UCSD-AML1 (cell line): ENCODE data around the gene ACOX2.
A peak's percentile ranks its signal among the peaks of the same experiment; 100 is the strongest.

Source experiments
- DNase-seq: peaks from one replicate; lab custom pipeline; 2025; ENCODE audit not compliant: unreplicated experiment; lab: John Stamatoyannopoulos, UW

ACOX2 gene

DNA sequence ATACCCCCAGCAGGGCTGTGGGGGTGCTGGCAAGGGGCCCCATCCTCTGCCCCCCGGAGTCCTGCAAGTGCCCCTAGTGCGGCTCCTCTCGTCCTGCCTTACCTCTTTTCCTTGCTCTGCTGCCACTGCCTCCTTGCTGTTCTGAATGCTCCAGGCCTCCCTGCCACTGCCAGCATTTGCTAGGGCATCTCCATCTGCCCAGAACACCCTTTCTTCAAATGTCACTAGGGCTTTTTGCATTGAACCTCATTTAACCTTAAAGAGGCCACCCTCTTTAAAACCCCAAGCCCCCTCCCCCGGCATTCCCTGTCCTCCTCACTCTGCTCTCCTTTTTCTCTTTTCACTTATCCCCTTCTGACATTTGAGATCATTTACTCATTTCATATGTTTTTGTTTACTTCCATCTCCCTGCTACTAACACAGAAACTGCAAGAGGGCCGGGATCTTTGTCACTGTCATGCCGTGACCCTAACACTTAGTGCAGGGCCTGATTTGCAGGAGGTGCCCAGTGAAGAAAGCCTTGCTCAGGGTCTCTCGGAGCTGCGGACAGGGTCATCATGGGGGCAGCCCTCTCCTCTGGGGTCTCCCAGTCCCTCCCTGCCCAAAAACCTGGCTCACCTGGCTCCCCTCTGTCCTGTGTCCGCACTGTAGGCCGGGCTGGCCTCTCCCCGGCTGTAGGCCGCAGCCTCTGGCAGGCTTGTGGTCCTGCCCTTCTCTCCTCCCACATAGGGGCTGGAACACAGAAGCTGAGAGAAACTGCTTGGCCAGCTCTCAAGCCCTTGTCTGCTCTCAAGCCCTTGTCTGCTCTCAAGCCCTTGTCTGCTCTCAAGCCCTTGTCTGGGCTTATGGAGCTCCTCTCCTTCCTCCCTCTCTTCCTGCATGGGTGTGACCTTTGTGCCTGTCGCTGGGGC, at the start of gene ACOX2:
ACOX2 (minus strand) TSS at position 690 of the 911 bp plus-strand sequence. CDS start 2,084 bp downstream, outside the sequence.
- no peak for DNase-seq

DNA sequence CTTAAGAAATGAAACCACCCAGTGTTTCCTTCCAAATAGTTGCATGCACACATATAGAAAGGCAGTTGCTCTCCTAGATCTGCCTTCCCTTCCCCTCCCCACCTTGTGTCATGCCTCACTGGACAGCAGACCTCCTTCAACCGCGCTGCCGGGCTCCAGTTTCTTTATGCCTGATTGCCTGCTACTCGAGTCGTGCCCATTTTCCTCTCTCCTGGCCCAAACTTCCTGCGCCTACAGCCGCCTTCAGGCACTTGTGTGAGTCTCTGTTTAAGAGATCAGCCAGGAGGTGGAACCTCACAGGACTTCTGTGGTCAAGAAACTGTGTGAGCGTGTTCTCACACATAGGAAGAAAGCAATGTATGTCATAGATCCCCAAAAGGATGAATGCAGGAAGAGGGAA, 49.0 kb upstream of the ACOX2 start:
- no peak for DNase-seq

GRCh38 chr3:58585005-58585786, 48.2 kb upstream of the ACOX2 start:
- peak; percentile 52 for DNase-seq

DNA sequence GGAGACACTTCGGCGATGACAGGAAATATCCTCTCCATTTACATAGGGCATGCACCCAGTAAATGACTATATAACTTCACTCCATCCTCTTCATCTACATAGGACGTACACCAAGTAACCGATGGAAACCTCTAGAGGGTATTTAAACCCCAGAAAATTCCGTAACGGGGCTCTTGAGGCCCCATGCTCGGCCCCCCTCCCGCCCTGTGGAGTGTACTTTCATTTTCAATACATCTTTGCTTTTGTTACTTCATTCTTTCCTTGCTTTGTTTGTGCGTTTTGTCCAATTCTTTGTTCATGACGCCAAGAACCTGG, 47.7 kb upstream of the ACOX2 start:
- DNase-seq, result no peak

DNA sequence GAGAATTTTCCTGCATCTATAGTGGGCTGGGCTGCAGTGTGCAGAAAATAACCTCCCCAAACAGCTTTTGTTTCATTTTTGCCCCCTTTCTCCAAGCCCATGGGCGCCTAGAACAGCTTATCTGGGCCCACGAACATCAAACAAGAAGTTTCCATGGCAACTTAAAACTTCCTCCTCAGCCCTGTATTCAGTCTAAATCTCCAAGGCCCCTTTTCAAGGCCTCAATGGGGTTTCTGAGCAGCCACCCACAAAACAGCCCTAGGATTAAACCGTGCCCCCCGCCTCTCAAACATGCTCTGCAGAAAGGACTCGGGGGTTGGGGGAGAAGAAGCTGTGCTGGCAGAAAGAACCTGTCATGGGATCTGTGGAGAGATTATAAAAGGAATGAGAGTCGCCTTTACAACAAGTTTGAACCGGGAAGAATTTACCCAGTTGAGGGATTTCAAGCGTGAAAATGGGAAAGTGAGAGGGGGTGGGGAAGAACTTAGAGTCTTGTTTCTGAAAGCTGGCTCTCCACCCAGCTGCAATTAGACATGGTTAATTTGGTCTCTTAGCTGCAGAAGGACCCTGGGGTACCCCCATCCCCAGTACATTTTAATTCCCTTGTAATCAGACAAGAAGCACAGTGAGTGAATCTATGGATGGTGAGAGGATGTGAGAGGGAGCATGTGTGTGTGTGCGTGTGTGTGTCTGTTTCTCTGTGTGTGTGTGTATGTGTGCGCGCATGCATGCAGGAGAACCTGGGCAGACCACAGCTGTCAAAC, 44.5 kb upstream of the ACOX2 start:
- no peak for DNase-seq

DNA sequence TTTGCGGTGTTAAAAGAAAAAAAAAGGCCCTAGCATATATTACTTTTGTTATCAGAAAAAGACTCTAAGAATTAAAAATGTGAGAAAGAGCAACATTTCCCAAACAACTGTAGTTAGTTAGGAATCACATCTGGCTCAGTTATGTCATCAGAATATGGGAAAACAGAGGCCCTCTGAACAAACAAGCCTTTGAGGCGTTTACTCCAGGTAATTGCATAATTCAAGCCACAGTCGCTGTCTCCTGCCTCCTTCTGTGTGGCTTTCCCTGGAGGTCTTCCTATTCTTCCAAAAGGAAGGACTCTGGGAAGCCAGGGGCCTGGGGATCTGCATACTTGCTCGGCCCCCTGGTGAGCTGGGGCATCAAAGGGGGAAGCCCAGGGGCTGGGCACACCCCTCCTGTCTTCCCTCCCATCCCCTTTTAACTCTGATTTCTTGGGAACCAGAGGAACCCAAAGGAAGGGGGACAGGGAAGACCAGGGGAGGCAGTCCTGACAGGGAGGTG, 43.9 kb upstream of the ACOX2 start:
- DNase-seq, result no peak

DNA sequence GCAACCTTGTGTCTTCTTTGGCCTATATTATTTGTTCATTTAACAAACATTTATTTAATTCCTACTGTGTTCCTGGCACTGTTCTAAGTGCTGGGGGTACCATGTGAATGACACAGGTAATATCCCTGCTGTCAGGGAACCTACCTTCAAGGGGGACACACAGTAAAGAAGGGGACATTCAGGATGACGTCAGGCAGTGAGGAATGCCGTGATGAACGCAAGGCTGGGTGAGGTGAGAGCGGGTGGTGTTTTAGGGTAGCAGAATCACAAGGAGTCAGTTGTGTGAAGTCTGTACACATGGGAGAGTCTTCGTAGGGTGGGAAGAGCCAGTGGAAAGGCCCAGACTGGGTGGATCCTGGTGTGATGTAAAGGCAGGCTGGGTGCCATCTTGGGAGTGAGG, 41.9 kb upstream of the ACOX2 start:
- no peak for DNase-seq

- DNase-seq, result no peak
Measured at GRCh38 chr3:58577269-58577821, 40.4 kb upstream of the ACOX2 start, which contains the start of gene FAM107A. Gene FAM107A, minus strand, starts transcription at chr3:58577391. Its CDS starts 7,531 bp downstream, at chr3:58569860.

- DNase-seq, result no peak
Measured at GRCh38 chr3:58576716-58577115, 39.7 kb upstream of the ACOX2 start.

- no peak for DNase-seq
Measured at GRCh38 chr3:58575971-58576652, 39.1 kb upstream of the ACOX2 start.

DNA sequence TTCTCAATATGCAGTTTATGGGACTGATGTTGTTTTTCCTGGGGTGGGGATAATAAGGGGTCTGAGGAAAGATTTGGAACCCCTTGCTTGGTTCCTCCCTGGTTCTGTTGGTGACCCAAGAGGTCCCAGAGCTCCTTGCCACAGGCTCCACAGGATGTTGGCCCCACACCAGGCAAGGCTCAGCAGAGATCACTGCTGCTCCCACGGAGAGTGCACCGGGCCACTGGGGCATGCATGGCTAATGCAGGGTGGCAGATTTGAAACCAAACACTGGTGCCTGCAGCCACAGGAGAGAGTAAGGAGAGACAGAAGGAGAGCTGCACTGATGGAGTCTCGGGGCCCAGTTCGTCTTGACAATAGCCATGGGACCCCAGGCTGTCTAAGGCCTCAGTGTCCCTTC, 37.7 kb upstream of the ACOX2 start:
- no peak for DNase-seq

GRCh38 chr3:58574106-58574505, 37.1 kb upstream of the ACOX2 start:
- DNase-seq, result no peak

- DNase-seq, result no peak
Measured at GRCh38 chr3:58573640-58574039, 36.6 kb upstream of the ACOX2 start.

GRCh38 chr3:58572634-58573230, 35.7 kb upstream of the ACOX2 start:
- no peak for DNase-seq

DNA sequence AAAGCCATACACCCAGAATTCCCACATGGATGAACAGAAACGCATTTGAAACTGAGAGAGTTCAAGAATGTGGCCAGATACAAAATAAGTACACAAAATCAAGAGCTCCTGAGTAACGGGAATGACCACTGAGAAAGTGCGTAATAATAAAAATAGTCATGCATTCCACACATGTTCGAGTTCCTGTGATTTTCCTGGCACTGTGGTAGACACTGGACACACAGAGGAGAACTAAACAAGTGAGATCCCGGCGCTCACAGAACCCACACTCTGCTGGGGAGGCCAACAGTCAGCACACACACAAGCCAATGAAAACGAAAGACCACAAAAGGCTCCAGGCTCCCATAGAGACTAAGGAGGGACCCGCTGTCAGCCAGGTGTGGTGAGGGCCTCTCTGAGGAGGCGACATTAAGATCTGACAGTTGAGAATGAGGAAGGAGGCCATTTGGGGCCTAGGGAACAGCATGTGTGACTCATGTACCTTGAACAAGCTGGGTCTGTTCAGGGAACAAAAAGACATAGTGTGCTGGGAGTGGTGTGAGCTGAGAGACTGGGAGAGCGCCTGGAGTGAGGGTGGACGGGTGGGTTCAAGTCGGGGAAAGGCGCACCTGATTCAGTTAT, 35.1 kb upstream of the ACOX2 start:
- DNase-seq, result no peak

DNA sequence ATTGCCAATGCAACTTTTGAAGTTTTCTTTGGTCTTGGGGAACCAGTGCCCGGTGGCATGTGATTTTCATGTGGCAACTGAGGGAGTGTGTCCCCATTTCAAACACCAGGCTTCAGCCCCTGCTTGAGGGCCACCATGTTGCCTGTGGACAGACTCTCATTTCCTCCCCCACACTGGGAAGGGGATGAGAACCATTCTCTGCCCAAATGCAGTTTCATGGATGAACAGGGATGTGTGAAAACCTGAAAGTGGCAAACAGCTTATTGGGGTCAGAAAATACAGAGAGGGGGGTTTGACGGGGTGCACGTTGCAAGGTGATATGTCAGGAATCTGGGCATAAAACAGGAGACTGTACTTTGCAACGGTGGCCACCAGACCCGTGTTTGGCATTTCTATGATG, 33.9 kb upstream of the ACOX2 start:
- no peak for DNase-seq

DNA sequence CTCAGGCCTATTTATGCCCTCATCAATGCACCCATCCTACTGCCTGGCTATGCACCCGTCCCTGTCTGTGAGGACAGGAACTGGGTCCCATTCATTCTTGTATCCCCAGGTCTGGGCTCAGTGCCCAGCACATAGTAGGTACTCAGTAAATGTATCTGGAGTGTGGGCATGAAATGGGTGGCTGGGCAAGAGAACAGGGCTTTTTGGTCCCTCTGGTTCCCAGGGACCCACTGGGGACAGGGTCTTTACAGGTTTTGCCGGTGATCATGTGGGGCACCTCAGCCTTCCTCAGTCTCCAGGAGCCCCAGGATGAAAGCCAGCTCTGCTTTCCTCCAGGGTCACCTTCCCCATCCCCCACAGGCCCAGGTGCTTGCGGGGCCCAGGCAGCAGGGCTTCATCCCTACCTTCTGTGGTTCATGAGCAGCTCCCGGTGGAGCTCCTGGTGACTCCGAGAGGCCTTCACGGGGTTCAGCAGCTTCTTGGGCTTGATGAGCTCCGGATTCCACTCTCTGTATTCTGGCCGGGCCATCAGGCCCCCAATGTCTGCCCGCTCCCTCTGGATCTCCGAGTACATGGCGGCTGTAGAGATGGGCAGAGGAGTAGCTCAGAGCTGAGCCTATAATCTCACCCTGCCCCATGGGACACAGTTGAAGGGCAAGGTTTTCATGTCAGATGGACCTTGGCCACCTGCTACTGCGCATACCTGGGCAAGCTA, 32.5 kb upstream of the ACOX2 start:
- DNase-seq, result no peak

- DNase-seq, result peak; percentile 71
Measured at GRCh38 chr3:58568572-58569286, 31.7 kb upstream of the ACOX2 start.

- no peak for DNase-seq
Measured at GRCh38 chr3:58567251-58567515, 30.2 kb upstream of the ACOX2 start.
